WTC11 (cell line): Measurements from ENCODE around the gene MARK2.

Experiments used
- CTCF ChIP-seq: fragments of 200-600 bp; IDR thresholded peaks from 2 replicates; pipeline ENCODE4 v1.8.0; 2022; ENCODE audit warnings: antibody characterized with exemption
- ELF4 ChIP-seq: sonication (generic); formaldehyde crosslinking; IDR thresholded peaks from 2 replicates; pipeline ENCODE4 v1.8.1; 2022; ENCODE audit warnings: low read depth, mild to moderate bottlenecking, moderate library complexity, missing genetic modification reagents
- FOXP1 ChIP-seq: sonication (generic); formaldehyde crosslinking; IDR thresholded peaks from 2 replicates; pipeline ENCODE4 v1.8.0; 2022; ENCODE audit warnings: missing genetic modification reagents, mild to moderate bottlenecking, moderate library complexity, borderline replicate concordance
- SP1 ChIP-seq: sonication (generic); formaldehyde crosslinking; conservative IDR thresholded peaks from 2 replicates; pipeline ENCODE4 v1.8.1; 2022; ENCODE audit warnings: missing genetic modification reagents

- TF ChIP-seq SP1 (no peak), CTCF (no peak), ELF4 (no peak), FOXP1 (CRISPR knock-in tag) (no peak)
These were observed 12.0 kb downstream of the MARK2 start for GRCh38 chr11:63850920-63851319.
